Activated CD8-positive, alpha-beta T cell treated with anti-CD3 and anti-CD28 coated beads for 36 hours (primary cell): ENCODE data around the gene JPT1. TPM values are rescaled to one million over a fixed set of nuclear protein-coding genes. Genes with fewer than 3 reads are reported as not detected.

Experiments
- ATAC-seq: fragments of 200-7000 bp; cut with Tn5 transposase; one replicate; pipeline ENCODE4 v1.10.0; 2021; ENCODE audit warnings: mild to moderate bottlenecking, moderate library complexity
- CTCF ChIA-PET: fragments of 350-600 bp; sonication (Branson Sonifier 250); formaldehyde crosslinking; loops from one replicate; lab custom pipeline; 2021; ENCODE audit warnings: antibody characterized with exemption; lab: Charles Lee
- POLR2A ChIA-PET: fragments of 350-600 bp; sonication (Branson Sonifier 250); formaldehyde crosslinking; loops from one replicate; lab custom pipeline; 2021; ENCODE audit warnings: antibody characterized with exemption; lab: Charles Lee
- DNase-seq: peaks from one replicate; pipeline ENCODE4 v3.0.0-alpha.2; 2020
- H3K27ac Mint-ChIP-seq: one replicate; pipeline ENCODE4 v1.8.0; 2021; ENCODE audit warnings: mild to moderate bottlenecking, mixed read lengths
- H3K27me3 Mint-ChIP-seq: one replicate; pipeline ENCODE4 v1.8.0; 2021; ENCODE audit warnings: mixed read lengths
- H3K36me3 Mint-ChIP-seq: one replicate; pipeline ENCODE4 v1.8.0; 2021; ENCODE audit warnings: low read depth, mixed read lengths
- H3K4me1 Mint-ChIP-seq: one replicate; pipeline ENCODE4 v1.8.0; 2021; ENCODE audit warnings: low read depth, mixed read lengths
- H3K4me3 Mint-ChIP-seq: one replicate; pipeline ENCODE4 v1.8.0; 2021; ENCODE audit warnings: mild to moderate bottlenecking, moderate library complexity, mixed read lengths
- H3K9me3 Mint-ChIP-seq: one replicate; pipeline ENCODE4 v1.8.0; 2021; ENCODE audit warnings: mixed read lengths
- CTCF ChIP-seq: fragments of 200-600 bp; IDR thresholded peaks from one replicate; pipeline ENCODE4 v1.8.0; 2022; ENCODE audit warnings: antibody characterized with exemption, mild to moderate bottlenecking
- intact Hi-C: fragments of 100-400 bp; cut with micrococcal nuclease; formaldehyde crosslinking; loops from one replicate; pipeline ENCODE4 v1.10.0; 2022
- total RNA-seq, 2 experiments: library from RNA; stranded (reverse); gene quantifications; one replicate each; pipeline ENCODE4 v1.2.3, GENCODE V29; 2021

JPT1 gene
- total RNA-seq, 2 experiments from 2014 or later, result 203 to 208 TPM

GRCh38 chr17:75103601-75104554 is 50.4 kb downstream of the JPT1 start:
- no peak overlapping the region for H3K4me3 Mint-ChIP-seq
- ChIA-PET CTCF (interaction anchor here (0.7 to 3.8 kb wide), 6 partner anchors 8 to 146 kb away, joined by 3 to 38 read pairs (median 6); no protein-coding TSS in a partner anchor), POLR2A (interaction anchor here (1.1 to 1.5 kb wide), 2 partner anchors 10 to 91 kb away, joined by 3 to 7 read pairs; partner anchors contain the start of gene MRPL58)
- H3K9me3 Mint-ChIP-seq, result no peaks in the 10 kb centered on the region
- no peak for ATAC-seq
- H3K36me3 Mint-ChIP-seq, result no peaks in the 10 kb centered on the region
- no peak for DNase-seq
- no peak for TF ChIP-seq CTCF
- H3K27ac Mint-ChIP-seq, result no peak overlapping the region
- H3K27me3 Mint-ChIP-seq, result no peaks in the 10 kb centered on the region
- peaks cover 6% of the 10 kb centered on the region for H3K4me1 Mint-ChIP-seq
- intact Hi-C loops, result no loop called here

- Mint-ChIP-seq H3K4me3 (no peak overlapping the region), H3K9me3 (no peaks in the 10 kb centered on the region), H3K4me1 (no peaks in the 10 kb centered on the region), H3K27ac (no peak overlapping the region), H3K27me3 (no peaks in the 10 kb centered on the region), H3K36me3 (no peaks in the 10 kb centered on the region)
- DNase-seq (no peak), ATAC-seq (no peak)
- ChIA-PET CTCF (interaction anchor here (1.6 kb wide), 1 partner anchor 12 kb away, joined by 5 read pairs; no protein-coding TSS in a partner anchor), POLR2A (interaction anchor here (0.6 to 1.1 kb wide), 2 partner anchors 11 to 83 kb away, joined by 3 to 4 read pairs; no protein-coding TSS in a partner anchor)
- intact Hi-C loops, result no loop called here
- no peak for TF ChIP-seq CTCF
Measured at GRCh38 chr17:75102385-75102821, 51.9 kb downstream of the JPT1 start.

- TF ChIP-seq CTCF, result no peak
- Mint-ChIP-seq H3K36me3 (no peaks in the 10 kb centered on the region), H3K4me1 (no peaks in the 10 kb centered on the region), H3K27me3 (no peaks in the 10 kb centered on the region), H3K9me3 (no peaks in the 10 kb centered on the region), H3K27ac (no peak overlapping the region), H3K4me3 (no peak overlapping the region)
- ChIA-PET POLR2A (no interaction called here), CTCF (interaction anchor here (0.9 kb wide), 1 partner anchor 9 kb away, joined by 3 read pairs; no protein-coding TSS in a partner anchor)
- DNase-seq (no peak), ATAC-seq (no peak)
- intact Hi-C loops, result no loop called here
Measured at GRCh38 chr17:75099881-75100595, 54.3 kb downstream of the JPT1 start.

GRCh38 chr17:75098861-75099260 is 55.5 kb downstream of the JPT1 start:
- H3K27ac Mint-ChIP-seq, result no peak overlapping the region
- H3K36me3 Mint-ChIP-seq, result no peaks in the 10 kb centered on the region
- POLR2A ChIA-PET, result no interaction called here
- CTCF ChIA-PET, result interaction anchor here (0.8 kb wide), 1 partner anchor 13 kb away, joined by 3 read pairs; no protein-coding TSS in a partner anchor
- DNase-seq (no peak), ATAC-seq (no peak)
- H3K4me3 Mint-ChIP-seq, result no peak overlapping the region
- H3K4me1 Mint-ChIP-seq, result no peaks in the 10 kb centered on the region
- intact Hi-C loops, result no loop called here
- no peaks in the 10 kb centered on the region for H3K9me3 Mint-ChIP-seq
- no peaks in the 10 kb centered on the region for H3K27me3 Mint-ChIP-seq
- no peak for TF ChIP-seq CTCF
